Embryonic facial prominence (tissue), 1 donor: ENCODE measurements around the gene PRKCE.
"Not testable (repeated sequence)": the region's sequence is repeated elsewhere in the genome, so short reads cannot be mapped to it uniquely, and the experiment has no call there.

Experiments used
- DNase-seq: peaks from one replicate; pipeline ENCODE4 v3.0.0-alpha.2; 2016; ENCODE audit errors: extremely low spot score

The PRKCE gene

GRCh38 chr2:45889620-45890370 lies 238.3 kb downstream of the PRKCE start:
- no peak for DNase-seq

GRCh38 chr2:45890371-45890646 lies 238.8 kb downstream of the PRKCE start:
- not testable (repeated sequence) for DNase-seq

- DNase-seq, result no peak
Measured at GRCh38 chr2:45890819-45891218, 239.3 kb downstream of the PRKCE start.

GRCh38 chr2:45891719-45892424 lies 240.4 kb downstream of the PRKCE start:
- peak; percentile 40 for DNase-seq

- no peak for DNase-seq
Measured at GRCh38 chr2:45892425-45892745, 240.9 kb downstream of the PRKCE start.

- DNase-seq, result no peak
Measured at GRCh38 chr2:45892757-45893156, 241.3 kb downstream of the PRKCE start.

- no peak for DNase-seq
Measured at GRCh38 chr2:45894211-45894610, 242.7 kb downstream of the PRKCE start.

GRCh38 chr2:45895241-45895861 lies 243.9 kb downstream of the PRKCE start:
- DNase-seq, result peak; percentile 35

- DNase-seq, result no peak
Measured at GRCh38 chr2:45896311-45896710, 244.8 kb downstream of the PRKCE start.

- no peak for DNase-seq
Measured at GRCh38 chr2:45897842-45898241, 246.4 kb downstream of the PRKCE start.

- no peak for DNase-seq
Measured at GRCh38 chr2:45898819-45899218, 247.3 kb downstream of the PRKCE start.

GRCh38 chr2:45899926-45900325 lies 248.5 kb downstream of the PRKCE start:
- no peak for DNase-seq

GRCh38 chr2:45901468-45902032 lies 250.1 kb downstream of the PRKCE start:
- no peak for DNase-seq

- DNase-seq, result no peak
Measured at GRCh38 chr2:45902380-45902779, 250.9 kb downstream of the PRKCE start.

GRCh38 chr2:45902781-45903375 lies 251.4 kb downstream of the PRKCE start:
- DNase-seq, result no peak

- DNase-seq, result no peak
Measured at GRCh38 chr2:45904267-45904945, 252.9 kb downstream of the PRKCE start.

GRCh38 chr2:45904946-45905631 lies 253.6 kb downstream of the PRKCE start:
- no peak for DNase-seq

- no peak for DNase-seq
Measured at GRCh38 chr2:45905632-45905958, 254.1 kb downstream of the PRKCE start.

GRCh38 chr2:45907592-45907991 lies 256.1 kb downstream of the PRKCE start:
- DNase-seq, result no peak

GRCh38 chr2:45908316-45909170 lies 257.1 kb downstream of the PRKCE start:
- no peak for DNase-seq

- DNase-seq, result no peak
Measured at GRCh38 chr2:45909171-45909565, 257.7 kb downstream of the PRKCE start.
